Tibial artery (tissue), 4 donors: ENCODE measurements around the gene LANCL1.

ENCODE experiments used
- DNase-seq, 2 donors: peaks; one replicate each; pipeline ENCODE4 v3.0.0-alpha.2; 2019
- H3K27ac ChIP-seq, 2 donors: fragments of 200-600 bp; sonication (generic) in 1 of 2; 1 replicate in 1 of 2; 2 replicates in 1 of 2; pipeline ENCODE4 v1.5.1; 2018 to 2019; ENCODE audit warnings: mild to moderate bottlenecking in 1 of 2
- H3K27me3 ChIP-seq, 2 donors: fragments of 200-600 bp; sonication (generic) in 1 of 2; one replicate each; pipeline versions ENCODE4 v1.5.1 to v1.6.0; 2016 to 2019
- H3K36me3 ChIP-seq, 3 donors: fragments of 200-600 bp; sonication (generic) in 2 of 3; one replicate each; pipeline ENCODE4 v1.5.1; 2016 to 2019; ENCODE audit warnings: mild to moderate bottlenecking in 2 of 3
- H3K4me1 ChIP-seq, 4 donors: fragments of 200-600 bp; sonication (generic) in 2 of 4; 1 replicate in 3 of 4; 2 replicates in 1 of 4; pipeline ENCODE4 v1.5.1; 2016 to 2019
- H3K4me3 ChIP-seq, 2 donors: fragments of 200-600 bp; sonication (generic) in 1 of 2; 1 replicate in 1 of 2; 2 replicates in 1 of 2; pipeline ENCODE4 v1.5.1; 2018 to 2019; ENCODE audit warnings: mild to moderate bottlenecking in 2 of 2
- H3K9me3 ChIP-seq, 3 donors: fragments of 200-600 bp; sonication (generic) in 1 of 3; one replicate each; pipeline ENCODE4 v1.5.1; 2016 to 2019
- intact Hi-C: fragments of 100-400 bp; cut with DNase I; formaldehyde crosslinking; loops from one replicate; pipeline ENCODE4 v1.15.0; 2023; ENCODE audit warnings: low total_unique reads
- TF ChIP-seq, protein P1 (sequence below), 2 experiments: fragments of 200-600 bp in 1 of 2; fragments of 450-650 bp in 1 of 2; IDR thresholded peaks; one replicate each; pipeline ENCODE4 v1.5.1; 2017 to 2019; ENCODE audit warnings: antibody characterized with exemption in 2 of 2, mild to moderate bottlenecking in 1 of 2, moderate library complexity in 1 of 2

Gene LANCL1

DNA sequence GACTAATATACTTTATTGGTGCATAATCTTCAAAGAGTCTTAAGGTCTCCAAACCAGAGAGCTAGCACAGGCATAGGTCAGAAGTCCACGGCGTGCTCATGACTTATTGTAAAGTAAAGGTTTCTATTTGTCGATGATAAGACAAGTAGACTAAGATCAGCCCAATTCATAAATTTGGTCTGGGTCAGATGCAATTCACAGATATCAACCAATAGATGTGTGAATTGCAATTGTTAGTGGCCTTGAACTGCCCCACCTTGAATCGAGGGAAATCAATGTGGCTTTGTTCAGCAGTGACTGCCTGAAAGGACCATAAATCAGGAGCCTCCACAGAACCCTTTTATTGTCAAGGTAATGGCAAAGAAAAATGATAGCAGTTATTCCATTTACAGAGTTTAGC is 40.7 kb upstream of the LANCL1 start:
- H3K4me3 ChIP-seq = no peak overlapping the region
- H3K4me1 ChIP-seq = no peaks in the 10 kb centered on the region
- intact Hi-C loops = no loop called here
- H3K9me3 ChIP-seq = peaks cover 0 to 8% (median 0%) of the 10 kb centered on the region in 3 donors
- no peak for DNase-seq
- H3K36me3 ChIP-seq = no peaks in the 10 kb centered on the region
- H3K27ac ChIP-seq = no peak overlapping the region
- no peaks in the 10 kb centered on the region for H3K27me3 ChIP-seq
- TF ChIP-seq, protein P1, sequence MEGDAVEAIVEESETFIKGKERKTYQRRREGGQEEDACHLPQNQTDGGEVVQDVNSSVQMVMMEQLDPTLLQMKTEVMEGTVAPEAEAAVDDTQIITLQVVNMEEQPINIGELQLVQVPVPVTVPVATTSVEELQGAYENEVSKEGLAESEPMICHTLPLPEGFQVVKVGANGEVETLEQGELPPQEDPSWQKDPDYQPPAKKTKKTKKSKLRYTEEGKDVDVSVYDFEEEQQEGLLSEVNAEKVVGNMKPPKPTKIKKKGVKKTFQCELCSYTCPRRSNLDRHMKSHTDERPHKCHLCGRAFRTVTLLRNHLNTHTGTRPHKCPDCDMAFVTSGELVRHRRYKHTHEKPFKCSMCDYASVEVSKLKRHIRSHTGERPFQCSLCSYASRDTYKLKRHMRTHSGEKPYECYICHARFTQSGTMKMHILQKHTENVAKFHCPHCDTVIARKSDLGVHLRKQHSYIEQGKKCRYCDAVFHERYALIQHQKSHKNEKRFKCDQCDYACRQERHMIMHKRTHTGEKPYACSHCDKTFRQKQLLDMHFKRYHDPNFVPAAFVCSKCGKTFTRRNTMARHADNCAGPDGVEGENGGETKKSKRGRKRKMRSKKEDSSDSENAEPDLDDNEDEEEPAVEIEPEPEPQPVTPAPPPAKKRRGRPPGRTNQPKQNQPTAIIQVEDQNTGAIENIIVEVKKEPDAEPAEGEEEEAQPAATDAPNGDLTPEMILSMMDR (IDR thresholded peaks at IDR 0.05) = no peak

DNA sequence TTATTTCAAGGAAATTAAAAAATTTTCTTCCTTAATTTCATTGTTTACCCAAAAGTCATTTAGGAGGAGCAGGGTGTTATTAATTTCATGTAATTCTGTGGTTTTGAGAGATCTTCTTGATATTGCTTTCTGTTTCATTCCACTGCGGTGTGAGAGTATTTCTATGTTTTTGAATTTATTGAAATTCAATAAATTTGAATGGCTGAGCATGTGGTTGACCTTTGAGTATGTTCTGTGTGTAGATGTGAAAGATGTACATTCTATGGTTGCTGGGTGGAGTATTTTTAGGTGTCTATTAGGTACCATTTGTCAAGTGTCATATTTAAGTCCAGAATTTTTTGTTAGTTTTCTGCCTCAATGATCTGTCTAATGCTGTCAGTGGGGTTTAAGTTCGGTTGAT is 39.4 kb upstream of the LANCL1 start:
- peaks cover 0 to 13% (median 0%) of the 10 kb centered on the region in 3 donors for H3K9me3 ChIP-seq
- intact Hi-C loops = no loop called here
- no peak overlapping the region for H3K27ac ChIP-seq
- no peak for DNase-seq
- no peak overlapping the region for H3K4me3 ChIP-seq
- no peaks in the 10 kb centered on the region for H3K27me3 ChIP-seq
- no peaks in the 10 kb centered on the region for H3K4me1 ChIP-seq
- TF ChIP-seq, protein P1 (IDR thresholded peaks at IDR 0.05) = no peak
- no peaks in the 10 kb centered on the region for H3K36me3 ChIP-seq

DNA sequence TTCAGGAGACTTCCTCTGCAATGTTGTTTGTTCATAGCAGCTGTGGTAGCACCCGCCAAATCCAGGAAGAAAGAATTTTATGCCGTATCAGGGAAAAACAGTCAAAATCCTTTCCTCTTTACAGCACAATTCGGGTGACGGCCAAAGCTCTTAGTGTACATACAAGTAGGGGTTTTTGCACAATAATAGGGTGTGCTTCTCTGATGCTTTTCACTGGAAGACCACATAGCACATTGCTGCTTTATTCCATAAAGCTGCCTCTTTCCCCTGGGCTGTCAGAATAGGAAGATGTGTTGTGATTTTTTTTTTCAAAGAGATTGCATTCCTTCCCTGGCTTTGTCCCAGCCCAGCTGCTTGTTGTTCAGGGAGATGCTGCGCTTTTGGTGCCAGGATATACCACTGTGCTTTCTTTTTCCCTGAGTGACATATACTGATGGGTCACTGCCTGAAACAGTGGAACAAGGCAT is 27.2 kb upstream of the LANCL1 start:
- H3K4me1 ChIP-seq = no peaks in the 10 kb centered on the region
- intact Hi-C loops = no loop called here
- H3K27me3 ChIP-seq = no peaks in the 10 kb centered on the region
- H3K4me3 ChIP-seq = peak overlapping the region in 1 of 2 donors; percentile 13
- TF ChIP-seq, protein P1 (IDR thresholded peaks at IDR 0.05) = no peak
- peaks cover 0 to 47% (median 29%) of the 10 kb centered on the region in 3 donors for H3K9me3 ChIP-seq
- DNase-seq = no peak
- peaks cover 0 to 13% (median 5%) of the 10 kb centered on the region in 3 donors for H3K36me3 ChIP-seq
- no peak overlapping the region for H3K27ac ChIP-seq

DNA sequence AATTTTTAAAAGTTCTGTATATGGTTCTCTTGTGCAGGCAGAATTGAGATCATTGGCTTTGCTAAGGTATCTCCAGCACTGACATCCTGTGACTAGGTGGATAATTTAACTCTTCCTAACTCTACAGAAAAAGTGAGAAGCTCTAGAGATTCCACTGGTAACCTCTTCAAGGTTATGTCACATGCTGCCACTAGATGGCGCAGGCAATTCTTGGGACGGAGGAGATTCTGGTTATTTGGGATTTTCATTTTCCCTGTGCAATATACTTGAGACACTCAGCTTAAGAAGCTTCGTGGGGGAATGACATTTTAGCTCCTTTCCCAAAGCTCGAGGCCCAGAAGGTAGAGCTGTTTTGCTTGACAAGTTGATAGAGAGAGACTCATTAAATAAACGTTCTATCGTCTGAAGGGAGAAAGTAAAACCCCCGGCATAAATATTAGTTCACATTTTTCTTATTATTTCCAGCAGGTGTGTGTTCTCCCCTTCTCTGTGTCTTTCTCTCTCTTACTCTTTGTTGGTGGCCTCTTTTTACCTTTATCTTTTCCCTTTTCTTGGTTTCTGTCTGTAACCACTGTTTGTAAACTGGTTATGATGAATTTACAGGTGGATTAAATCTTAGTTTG is 26.6 kb upstream of the LANCL1 start:
- no peak overlapping the region for H3K27ac ChIP-seq
- peaks cover 0 to 13% (median 5%) of the 10 kb centered on the region in 3 donors for H3K36me3 ChIP-seq
- TF ChIP-seq, protein P1 (IDR thresholded peaks at IDR 0.05) = peak; percentile 39 to 64
- intact Hi-C loops = no loop called here
- H3K4me3 ChIP-seq = peak overlapping the region in 1 of 2 donors; percentile 13
- H3K4me1 ChIP-seq = no peaks in the 10 kb centered on the region
- H3K9me3 ChIP-seq = peaks cover 0 to 47% (median 29%) of the 10 kb centered on the region in 3 donors
- H3K27me3 ChIP-seq = no peaks in the 10 kb centered on the region
- DNase-seq = peak in 1 of 2 donors; percentile 30

DNA sequence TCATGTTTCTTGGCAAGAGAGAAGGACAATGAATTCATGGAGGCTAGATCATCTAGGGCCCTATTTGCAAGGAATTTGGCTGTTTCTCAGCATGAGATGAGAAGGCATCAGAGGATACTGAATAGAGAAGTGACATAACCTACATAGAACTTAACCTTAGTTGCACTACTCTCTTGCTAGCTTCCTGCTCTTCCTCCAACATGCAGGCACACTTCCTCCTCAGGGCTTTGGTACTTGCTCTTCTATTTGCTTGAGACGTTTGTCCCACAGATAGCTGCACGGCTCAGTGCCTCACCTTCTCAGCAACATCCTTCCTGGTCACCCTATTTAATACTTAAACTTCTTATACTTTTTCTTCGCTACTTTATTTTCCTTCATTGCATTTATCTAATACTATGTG is 20.0 kb upstream of the LANCL1 start:
- Histone ChIP-seq H3K27ac (no peak overlapping the region), H3K27me3 (no peaks in the 10 kb centered on the region), H3K36me3 (peaks cover 0 to 13% (median 5%) of the 10 kb centered on the region in 3 donors), H3K4me3 (no peak overlapping the region), H3K4me1 (no peaks in the 10 kb centered on the region), H3K9me3 (peaks cover 0 to 12% (median 6%) of the 10 kb centered on the region in 3 donors)
- intact Hi-C loops = no loop called here
- TF ChIP-seq, protein P1 (IDR thresholded peaks at IDR 0.05) = no peak
- DNase-seq = no peak
